Measurements from ENCODE around the gene PLAAT3.

DNA sequence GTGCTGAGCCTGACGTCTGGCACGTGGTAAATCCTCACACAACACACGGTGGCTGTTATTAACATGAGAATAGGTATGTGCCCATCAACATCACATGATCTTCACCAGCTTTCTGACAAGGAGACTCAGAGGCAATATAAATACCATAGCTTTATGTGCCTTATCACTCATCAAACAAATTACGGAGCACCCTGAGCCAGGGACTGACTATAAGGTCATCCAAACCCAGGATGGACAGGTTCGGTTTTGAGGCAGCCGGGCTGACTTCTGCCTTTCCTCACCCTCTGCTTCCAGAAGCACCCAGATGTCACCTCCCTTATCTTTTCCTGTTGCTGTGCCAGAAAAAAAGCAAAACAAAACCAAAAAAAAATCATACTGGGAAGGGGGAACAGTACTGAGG is 5.7 kb upstream of the PLAAT3 start:
- TF ChIP-seq, protein P1, sequence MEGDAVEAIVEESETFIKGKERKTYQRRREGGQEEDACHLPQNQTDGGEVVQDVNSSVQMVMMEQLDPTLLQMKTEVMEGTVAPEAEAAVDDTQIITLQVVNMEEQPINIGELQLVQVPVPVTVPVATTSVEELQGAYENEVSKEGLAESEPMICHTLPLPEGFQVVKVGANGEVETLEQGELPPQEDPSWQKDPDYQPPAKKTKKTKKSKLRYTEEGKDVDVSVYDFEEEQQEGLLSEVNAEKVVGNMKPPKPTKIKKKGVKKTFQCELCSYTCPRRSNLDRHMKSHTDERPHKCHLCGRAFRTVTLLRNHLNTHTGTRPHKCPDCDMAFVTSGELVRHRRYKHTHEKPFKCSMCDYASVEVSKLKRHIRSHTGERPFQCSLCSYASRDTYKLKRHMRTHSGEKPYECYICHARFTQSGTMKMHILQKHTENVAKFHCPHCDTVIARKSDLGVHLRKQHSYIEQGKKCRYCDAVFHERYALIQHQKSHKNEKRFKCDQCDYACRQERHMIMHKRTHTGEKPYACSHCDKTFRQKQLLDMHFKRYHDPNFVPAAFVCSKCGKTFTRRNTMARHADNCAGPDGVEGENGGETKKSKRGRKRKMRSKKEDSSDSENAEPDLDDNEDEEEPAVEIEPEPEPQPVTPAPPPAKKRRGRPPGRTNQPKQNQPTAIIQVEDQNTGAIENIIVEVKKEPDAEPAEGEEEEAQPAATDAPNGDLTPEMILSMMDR (IDR thresholded peaks at IDR 0.05; ENCODE audit: insufficient read depth, low read depth, low read length), result no peak
- TF ChIP-seq EZH2 (IDR thresholded peaks at IDR 0.05; ENCODE audit: insufficient read depth, low read length), result no peak
